ENCODE measurements around the gene AOPEP.
"Not testable (repeated sequence)": the region's sequence is repeated elsewhere in the genome, so short reads cannot be mapped to it uniquely, and the experiment has no call there.

GRCh38 chr9:94940296-94940695, 213.8 kb downstream of the AOPEP start:
- TF ChIP-seq POLR2A, POLR2AphosphoS5 (IDR thresholded peaks at IDR 0.05): not testable (repeated sequence)
- TF ChIP-seq, protein P1, sequence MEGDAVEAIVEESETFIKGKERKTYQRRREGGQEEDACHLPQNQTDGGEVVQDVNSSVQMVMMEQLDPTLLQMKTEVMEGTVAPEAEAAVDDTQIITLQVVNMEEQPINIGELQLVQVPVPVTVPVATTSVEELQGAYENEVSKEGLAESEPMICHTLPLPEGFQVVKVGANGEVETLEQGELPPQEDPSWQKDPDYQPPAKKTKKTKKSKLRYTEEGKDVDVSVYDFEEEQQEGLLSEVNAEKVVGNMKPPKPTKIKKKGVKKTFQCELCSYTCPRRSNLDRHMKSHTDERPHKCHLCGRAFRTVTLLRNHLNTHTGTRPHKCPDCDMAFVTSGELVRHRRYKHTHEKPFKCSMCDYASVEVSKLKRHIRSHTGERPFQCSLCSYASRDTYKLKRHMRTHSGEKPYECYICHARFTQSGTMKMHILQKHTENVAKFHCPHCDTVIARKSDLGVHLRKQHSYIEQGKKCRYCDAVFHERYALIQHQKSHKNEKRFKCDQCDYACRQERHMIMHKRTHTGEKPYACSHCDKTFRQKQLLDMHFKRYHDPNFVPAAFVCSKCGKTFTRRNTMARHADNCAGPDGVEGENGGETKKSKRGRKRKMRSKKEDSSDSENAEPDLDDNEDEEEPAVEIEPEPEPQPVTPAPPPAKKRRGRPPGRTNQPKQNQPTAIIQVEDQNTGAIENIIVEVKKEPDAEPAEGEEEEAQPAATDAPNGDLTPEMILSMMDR (IDR thresholded peaks at IDR 0.05 in 8 of 11, conservative IDR thresholded peaks at IDR 0.05 in 3 of 11) = not testable (repeated sequence)

Measured in spleen (tissue), 7 donors.